K562 (cell line): Measurements from ENCODE around the gene EPYC. TPM values are rescaled to one million over a fixed set of nuclear protein-coding genes. Genes with fewer than 3 reads are reported as not detected.

Experiments
- ATAC-seq: fragments of 200-7000 bp; cut with Tn5 transposase; 3 replicates; pipeline ENCODE4 v1.9.1; 2020; ENCODE audit warnings: moderate library complexity
- BruUV-seq: library from RNA; stranded (reverse); fragments of 400-500 nt; replicated peaks from 2 replicates; lab custom pipeline; 2021; lab: Mats Ljungman, UMichigan
- CTCF ChIA-PET: fragments of 300-600 bp; formaldehyde crosslinking; extraction: SDS; loops from one replicate; lab custom pipeline; 2021; ENCODE audit warnings: low intra/inter-chr PET ratio; lab: Yijun Ruan, JAX
- POLR2A ChIA-PET: fragments of 300-600, 350-650 bp; sonication (Branson Sonifier 250); formaldehyde crosslinking; extraction: SDS; loops from one replicate; lab custom pipeline; 2021; ENCODE audit warnings: antibody characterized with exemption, inconsistent platforms; lab: Yijun Ruan, JAX
- DNase-seq, 4 experiments: peaks; one replicate each; pipeline versions ENCODE4 v3.0.0 to v3.0.0-alpha.2; 2011 to 2018; ENCODE audit warnings: low spot score in 3 of 4, mixed read lengths in 3 of 4; ENCODE audit errors: extremely low read depth in 1 of 4
- FAIRE-seq: peaks from 2 replicates; lab custom pipeline; 2011; peaks lifted over from hg19 to GRCh38; lab: Jason Lieb, UNC
- H2AFZ ChIP-seq: 2 replicates; pipeline ENCODE4 v1.6.0; 2011; ENCODE audit warnings: low read depth, low read length, control low read depth, inconsistent platforms
- H3K27ac ChIP-seq: fragments of 200-600 bp; 3 replicates; pipeline ENCODE4 v1.8.0; 2011; ENCODE audit warnings: low read depth, mild to moderate bottlenecking, control low read depth, inconsistent platforms, low read length, moderate library complexity, mixed read lengths; ENCODE audit errors: extremely low read depth
- H3K27me3 ChIP-seq, 2 experiments: fragments of 300-600 bp in 1 of 2; 2 replicates in 1 of 2; 3 replicates in 1 of 2; pipeline versions ENCODE4 v1.6.0 to v1.8.0; 2011; ENCODE audit warnings: inconsistent platforms in 2 of 2, low read length in 2 of 2, mild to moderate bottlenecking in 1 of 2, mixed read lengths in 1 of 2, moderate library complexity in 1 of 2; ENCODE audit not compliant: control insufficient read depth in 2 of 2, insufficient read depth in 2 of 2
- H3K36me3 ChIP-seq: fragments of 300-600 bp; 3 replicates; pipeline ENCODE4 v1.8.0; 2011; ENCODE audit warnings: mild to moderate bottlenecking, low read length, inconsistent platforms; ENCODE audit not compliant: control insufficient read depth, insufficient read depth
- H3K4me1 ChIP-seq, 2 experiments: fragments of 200-600 bp in 1 of 2; replicated peaks in 1 of 2; 2 replicates in 1 of 2; 3 replicates in 1 of 2; pipeline versions ENCODE4 v1.5.1 to v1.8.0; 2011; ENCODE audit warnings: inconsistent platforms in 2 of 2, low read length in 2 of 2, mild to moderate bottlenecking in 1 of 2, mixed read lengths in 1 of 2, moderate library complexity in 1 of 2; ENCODE audit not compliant: control insufficient read depth in 2 of 2, insufficient read depth in 2 of 2
- H3K4me2 ChIP-seq: 2 replicates; pipeline ENCODE4 v1.6.1; 2011; ENCODE audit warnings: low read length, control low read depth, inconsistent platforms, mixed read lengths; ENCODE audit not compliant: insufficient read depth
- H3K4me3 ChIP-seq: fragments of 200-600 bp; sonication (generic), shearing (Covaris generic); 2 replicates; pipeline ENCODE4 v1.5.1; 2016; ENCODE audit warnings: control low read depth, inconsistent platforms
- H3K79me2 ChIP-seq: fragments of 200-600 bp; 3 replicates; pipeline ENCODE4 v1.8.0; 2011; ENCODE audit warnings: low read length, inconsistent platforms; ENCODE audit not compliant: control insufficient read depth, insufficient read depth
- H3K9ac ChIP-seq, 2 experiments: 2 replicates each; pipeline versions ENCODE4 v1.6.0 to v1.6.1; 2011; ENCODE audit warnings: low read depth in 2 of 2, low read length in 2 of 2, control low read depth in 1 of 2, inconsistent platforms in 1 of 2, mild to moderate bottlenecking in 1 of 2, mixed read lengths in 1 of 2; ENCODE audit not compliant: insufficient read depth in 1 of 2
- H3K9me1 ChIP-seq: one replicate; pipeline ENCODE4 v1.6.0; 2011; ENCODE audit warnings: inconsistent platforms, mild to moderate bottlenecking, low read length, moderate library complexity; ENCODE audit not compliant: control insufficient read depth, insufficient read depth
- H3K9me3 ChIP-seq: replicated peaks from 2 replicates; pipeline ENCODE4 v1.5.1; 2011; ENCODE audit warnings: low read depth, low read length, inconsistent platforms; ENCODE audit not compliant: control insufficient read depth, insufficient read depth
- H4K20me1 ChIP-seq: replicated peaks from 2 replicates; pipeline ENCODE4 v1.6.1; 2011; ENCODE audit warnings: low read length, inconsistent platforms, mixed read lengths; ENCODE audit not compliant: control insufficient read depth, insufficient read depth
- ATF2 ChIP-seq: sonication (generic); formaldehyde crosslinking; IDR thresholded peaks from 2 replicates; pipeline ENCODE4 v1.8.1; 2022; ENCODE audit warnings: missing genetic modification reagents
- BACH1 ChIP-seq: fragments of 200-800 bp; sonication (Bioruptor generic); IDR thresholded peaks from 2 replicates; pipeline ENCODE4 v1.6.1; 2016; ENCODE audit warnings: missing genetic modification characterization, missing compliant biosample characterization
- BRCA1 ChIP-seq, 2 experiments: fragments of 450-650 bp in 1 of 2; sonication (generic) in 1 of 2; formaldehyde crosslinking in 1 of 2; IDR thresholded peaks; 2 replicates each; pipeline versions ENCODE4 v1.5.0 to v1.6.1; 2017 to 2020; ENCODE audit warnings: mild to moderate bottlenecking in 1 of 2, missing genetic modification reagents in 1 of 2
- RBM14 ChIP-seq: fragments of 200-400 bp; formaldehyde crosslinking; IDR thresholded peaks from 2 replicates; pipeline ENCODE4 v1.6.1; 2018; ENCODE audit warnings: low read depth, mild to moderate bottlenecking, low read length, moderate library complexity, borderline replicate concordance; ENCODE audit not compliant: insufficient read depth
- SNAPC5 ChIP-seq: fragments of 250-450 bp; sonication (Bioruptor Pico); IDR thresholded peaks from 2 replicates; pipeline ENCODE4 v1.8.0; 2021; ENCODE audit warnings: moderate library complexity, mild to moderate bottlenecking, inconsistent platforms
- ZNF277 ChIP-seq: fragments of 250-450 bp; sonication (Bioruptor Pico); IDR thresholded peaks from 2 replicates; pipeline ENCODE4 v1.8.0; 2022; ENCODE audit warnings: inconsistent platforms, mild to moderate bottlenecking, moderate library complexity, borderline replicate concordance
- ZNF518B ChIP-seq: fragments of 250-450 bp; sonication (Bioruptor Pico); IDR thresholded peaks from 2 replicates; pipeline ENCODE4 v1.5.0; 2021; ENCODE audit warnings: mild to moderate bottlenecking, moderate library complexity
- WGBS: fragments of 100-300 bp; shearing (Covaris generic); methylation state at CpG from one replicate; pipeline ENCODE4 v1.1.6; 2016; ENCODE audit warnings: low coverage, mixed read lengths; ENCODE audit not compliant: insufficient coverage; ENCODE audit errors: missing lambda C conversion rate; 5-methylcytosine and 5-hydroxymethylcytosine counted together
- in situ Hi-C: fragments of 300-500 bp; cut with MboI; formaldehyde crosslinking; loops from 4 replicates; pipeline ENCODE4 v1.15.0; 2018; ENCODE audit warnings: inconsistent platforms, mixed read lengths
- intact Hi-C: fragments of 100-400 bp; cut with micrococcal nuclease; formaldehyde crosslinking; loops from 2 replicates; pipeline ENCODE4 v1.14.2; 2022
- polyA plus RNA-seq, 8 experiments: library from polyadenylated mRNA; depleted of rRNA in 4 of 8; stranded (reverse) in 5 of 8; unstranded in 3 of 8; fragments of >200 nt; fragmentation: Nextera tagmentation in 2 of 8; fragmentation: Illumina TruSeq in 1 of 8; extraction: Ambion mirVana in 2 of 8; extraction: Trizol in 1 of 8; gene quantifications; 2 replicates each; pipeline versions ENCODE4 v1.2.1 to v1.2.3, GENCODE V29; 2011 to 2014; ENCODE audit warnings: inconsistent platforms in 1 of 8, missing spikeins in 1 of 8
- total RNA-seq, 7 experiments: library from RNA; depleted of rRNA in 6 of 7; stranded (reverse); fragments of >200 nt in 6 of 7; fragmentation: Illumina TruSeq in 2 of 7; extraction: Trizol in 2 of 7; gene quantifications; 2 replicates each; pipeline versions ENCODE4 v1.2.1 to v1.2.3, GENCODE V29; 2011 to 2021; ENCODE audit warnings: low replicate concordance in 1 of 7

The EPYC gene
- total and polyA plus RNA-seq, 9 of the 15 experiments (the other 6 are each of a cell fraction or from before 2014, with no cell fraction given): not detected

GRCh38 chr12:91017043-91017442 lies 12.3 kb upstream of the EPYC start:
- H2AFZ ChIP-seq: no peak overlapping the region
- no peaks in the 10 kb centered on the region for H3K79me2 ChIP-seq
- no peaks in the 10 kb centered on the region for H3K9me1 ChIP-seq
- H3K4me2 ChIP-seq: no peak overlapping the region
- ChIA-PET CTCF (no interaction called here), POLR2A (no interaction called here)
- H3K27me3 ChIP-seq: no peaks in the 10 kb centered on the region
- intact Hi-C loops: no loop called here
- no peak overlapping the region for H3K9ac ChIP-seq
- H3K4me1 ChIP-seq: no peaks in the 10 kb centered on the region
- no peak for DNase-seq
- no peaks in the 10 kb centered on the region for H4K20me1 ChIP-seq
- H3K36me3 ChIP-seq: no peaks in the 10 kb centered on the region
- no TSS peak for BruUV-seq
- no peak overlapping the region for H3K27ac ChIP-seq
- no peak for ATAC-seq
- WGBS: 5% methylated on average over 1 of the region's 1 CpG
- in situ Hi-C loops: no loop called here
- no peak for TF ChIP-seq SNAPC5
- H3K9me3 ChIP-seq: 0 out of 2 replicates have a peak, but pooled peaks cover 4% of the 10 kb centered on the region
- FAIRE-seq: no peak
- H3K4me3 ChIP-seq: no peak overlapping the region

- no peak overlapping the region for H3K9ac ChIP-seq
- no peaks in the 10 kb centered on the region for H3K36me3 ChIP-seq
- in situ Hi-C loops: no loop called here
- H3K4me3 ChIP-seq: no peak overlapping the region
- no peaks in the 10 kb centered on the region for H3K79me2 ChIP-seq
- H3K9me3 ChIP-seq: no peaks in the 10 kb centered on the region
- no peaks in the 10 kb centered on the region for H4K20me1 ChIP-seq
- no peak for FAIRE-seq
- no peaks in the 10 kb centered on the region for H3K4me1 ChIP-seq
- DNase-seq: no peak
- ATAC-seq: no peak
- POLR2A ChIA-PET: no interaction called here
- no peaks in the 10 kb centered on the region for H3K9me1 ChIP-seq
- intact Hi-C loops: no loop called here
- no TSS peak for BruUV-seq
- CTCF ChIA-PET: no interaction called here
- no peak overlapping the region for H2AFZ ChIP-seq
- no peak overlapping the region for H3K27ac ChIP-seq
- no peaks in the 10 kb centered on the region for H3K27me3 ChIP-seq
- 6% methylated on average over 1 of the region's 1 CpG for WGBS
- H3K4me2 ChIP-seq: no peak overlapping the region
- TF ChIP-seq BACH1 (no peak), BRCA1 (IDR thresholded peaks at IDR 0.05) (no peak), BRCA1 (CRISPR knock-in tag; IDR thresholded peaks at IDR 0.05) (no peak), ZNF518B (CRISPR knock-in tag) (no peak), ATF2 (no peak), ZNF277 (CRISPR knock-in tag) (no peak), RBM14 (no peak)
Observed at GRCh38 chr12:91009319-91009950, 4.7 kb upstream of the EPYC start.
